ENCODE data around the gene PLD2. TPM values are rescaled to one million over a fixed set of nuclear protein-coding genes. Genes with fewer than 3 reads are reported as not detected.

Gene PLD2
- total and polyA plus RNA-seq, 10 of the 15 experiments (the other 5 are each of a cell fraction or from before 2014, with no cell fraction given), result 0.71 to 16.5 (median 7.0) TPM

DNA sequence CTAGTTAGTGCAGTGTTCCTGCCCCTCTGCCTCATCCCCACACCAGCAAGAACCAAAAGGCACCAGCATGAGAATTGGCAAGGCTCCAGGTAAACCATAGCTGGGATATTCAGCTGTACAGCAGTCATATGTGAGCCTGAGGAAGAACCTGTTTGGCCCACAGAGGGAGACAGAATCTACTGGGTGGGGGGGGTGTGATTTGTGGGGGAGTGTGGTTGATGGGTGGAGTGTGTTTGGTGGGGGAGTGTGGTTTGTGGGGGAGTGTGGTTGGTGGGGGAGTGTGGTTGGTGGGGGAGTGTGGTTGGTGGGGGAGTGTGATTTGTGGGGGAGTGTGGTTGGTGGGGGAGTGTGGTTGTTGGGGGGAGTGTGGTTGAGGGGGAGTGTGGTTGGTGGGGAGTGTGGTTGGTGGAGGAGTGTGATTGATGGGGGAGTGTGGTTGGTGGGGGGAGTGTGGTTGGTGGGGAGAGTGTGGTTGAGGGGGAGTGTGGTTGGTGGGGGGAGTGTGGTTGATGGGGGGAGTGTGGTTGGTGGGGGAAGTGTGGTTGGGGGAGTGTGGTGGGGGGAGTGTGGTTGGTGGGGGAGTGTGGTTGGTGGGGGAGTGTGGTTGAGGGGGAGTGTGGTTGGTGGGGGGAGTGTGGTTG is 45.7 kb downstream of the PLD2 start:
- H3K79me2 ChIP-seq (ENCODE audit: control insufficient read depth, insufficient read depth, low read length), result no peaks in the 10 kb centered on the region; the same call in none of the 2 replicates
- no peak for ATAC-seq

DNA sequence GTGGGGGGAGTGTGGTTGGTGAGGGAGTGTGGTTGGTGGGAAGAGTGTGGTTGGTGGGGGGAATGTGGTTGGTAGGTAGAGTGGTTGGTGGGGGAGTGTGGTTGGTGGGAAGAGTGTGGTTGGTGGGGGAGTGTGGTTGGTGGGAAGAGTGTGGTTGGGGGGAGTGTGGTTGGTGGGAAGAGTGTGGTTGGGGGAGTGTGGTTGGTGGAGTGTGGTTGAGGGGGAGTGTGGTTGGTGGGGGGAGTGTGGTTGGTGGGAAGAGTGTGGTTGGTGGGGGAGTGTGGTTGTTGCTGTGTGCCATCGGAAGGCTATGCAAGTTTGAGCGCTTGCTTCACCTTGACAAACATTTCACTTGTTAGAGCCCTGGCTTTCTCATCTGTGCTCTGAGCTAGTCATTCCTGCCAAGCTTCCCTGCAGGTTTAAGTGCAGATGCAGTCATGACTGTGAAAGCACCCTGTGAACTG is 46.3 kb downstream of the PLD2 start:
- intact Hi-C loops (cut with micrococcal nuclease; ENCODE audit: unreplicated experiment), result no loop called here
- no peak for DNase-seq (ENCODE audit: low read depth, low spot score)
- 79% methylated on average over 2 of the region's 2 CpGs for WGBS (ENCODE audit: insufficient coverage, insufficient replicate concordance, low lambda C conversion rate, missing lambda C conversion rate)

More for the DNA sequence above, 45.7 kb downstream of the PLD2 start:
- ChIA-PET CTCF (no interaction called here), SMC1A (ENCODE audit: uncharacterized antibody, unreplicated experiment) (no interaction called here), POLR2A (no interaction called here), RAD21 (ENCODE audit: unreplicated experiment) (no interaction called here)
- no TSS peak for BruUV-seq (replicated peaks)
- no peaks in the 10 kb centered on the region for H3K9me3 ChIP-seq (replicated peaks; ENCODE audit: control insufficient read depth, insufficient read depth, low read length)
- H3K4me3 ChIP-seq, result no peak overlapping the region
- no peak overlapping the region for H3K4me2 ChIP-seq (ENCODE audit: control insufficient read depth, insufficient read depth)
- intact Hi-C loops (cut with micrococcal nuclease; ENCODE audit: unreplicated experiment), result no loop called here
- FAIRE-seq (no peak), DNase-seq (ENCODE audit: low read depth, low spot score) (no peak)
- H3K4me1 ChIP-seq (ENCODE audit: control insufficient read depth, insufficient read depth, low read length), result no peaks in the 10 kb centered on the region
- TF ChIP-seq NFYA (IDR thresholded peaks at IDR 0.05; ENCODE audit: borderline replicate concordance, low read depth, low read length) (no peak), BMI1 (IDR thresholded peaks at IDR 0.05; ENCODE audit: borderline replicate concordance) (no peak), NR2C1 (IDR thresholded peaks at IDR 0.05) (no peak)
- TF ChIP-seq, protein P1, sequence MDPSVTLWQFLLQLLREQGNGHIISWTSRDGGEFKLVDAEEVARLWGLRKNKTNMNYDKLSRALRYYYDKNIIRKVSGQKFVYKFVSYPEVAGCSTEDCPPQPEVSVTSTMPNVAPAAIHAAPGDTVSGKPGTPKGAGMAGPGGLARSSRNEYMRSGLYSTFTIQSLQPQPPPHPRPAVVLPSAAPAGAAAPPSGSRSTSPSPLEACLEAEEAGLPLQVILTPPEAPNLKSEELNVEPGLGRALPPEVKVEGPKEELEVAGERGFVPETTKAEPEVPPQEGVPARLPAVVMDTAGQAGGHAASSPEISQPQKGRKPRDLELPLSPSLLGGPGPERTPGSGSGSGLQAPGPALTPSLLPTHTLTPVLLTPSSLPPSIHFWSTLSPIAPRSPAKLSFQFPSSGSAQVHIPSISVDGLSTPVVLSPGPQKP (IDR thresholded peaks at IDR 0.05; ENCODE audit: low read depth, low read length), result no peak
- H3K9ac ChIP-seq (ENCODE audit: control insufficient read depth, insufficient read depth, low read length), result no peak overlapping the region
- H2AFZ ChIP-seq (ENCODE audit: control insufficient read depth, low read depth, low read length), result no peak overlapping the region
- peaks cover 2% of the 10 kb centered on the region; the same call in 1 of the 2 replicates for H4K20me1 ChIP-seq (ENCODE audit: control insufficient read depth, insufficient read depth)
- in situ Hi-C loops (cut with MboI), result no loop called here
- H3K27me3 ChIP-seq (replicated peaks in 1 of 2; ENCODE audit: control insufficient read depth in 2 of 2, insufficient read depth in 2 of 2, low read length in 1 of 2), result no peaks in the 10 kb centered on the region
- H3K36me3 ChIP-seq (ENCODE audit: control insufficient read depth in 2 of 2, insufficient read depth in 2 of 2, low read length in 1 of 2), result peaks cover 1 to 3% of the 10 kb centered on the region in 2 experiments; a peak in 2 of 4 replicates
- H3K27ac ChIP-seq (ENCODE audit: control insufficient read depth, insufficient read depth), result no peak overlapping the region

More for the DNA sequence above, 46.3 kb downstream of the PLD2 start:
- Histone ChIP-seq H3K36me3 (ENCODE audit: control insufficient read depth in 2 of 2, insufficient read depth in 2 of 2, low read length in 1 of 2) (peaks cover 1 to 3% of the 10 kb centered on the region in 2 experiments; a peak in 2 of 4 replicates), H3K27me3 (replicated peaks in 1 of 2; ENCODE audit: control insufficient read depth in 2 of 2, insufficient read depth in 2 of 2, low read length in 1 of 2) (no peaks in the 10 kb centered on the region), H3K9me3 (replicated peaks; ENCODE audit: control insufficient read depth, insufficient read depth, low read length) (no peaks in the 10 kb centered on the region), H3K4me2 (ENCODE audit: control insufficient read depth, insufficient read depth) (no peak overlapping the region), H2AFZ (ENCODE audit: control insufficient read depth, low read depth, low read length) (no peak overlapping the region), H3K4me3 (no peak overlapping the region), H4K20me1 (ENCODE audit: control insufficient read depth, insufficient read depth) (peaks cover 2% of the 10 kb centered on the region; the same call in 1 of the 2 replicates), H3K9ac (ENCODE audit: control insufficient read depth, insufficient read depth, low read length) (no peak overlapping the region), H3K4me1 (ENCODE audit: control insufficient read depth, insufficient read depth, low read length) (no peaks in the 10 kb centered on the region), H3K79me2 (ENCODE audit: control insufficient read depth, insufficient read depth, low read length) (no peaks in the 10 kb centered on the region; the same call in none of the 2 replicates), H3K27ac (ENCODE audit: control insufficient read depth, insufficient read depth) (no peak overlapping the region)
- RAD21 ChIA-PET (ENCODE audit: unreplicated experiment), result no interaction called here
- in situ Hi-C loops (cut with MboI), result no loop called here
- POLR2A ChIA-PET, result no interaction called here
- CTCF ChIA-PET, result no interaction called here
- FAIRE-seq, result no peak
- SMC1A ChIA-PET (ENCODE audit: uncharacterized antibody, unreplicated experiment), result no interaction called here
- TF ChIP-seq YY1 (IDR thresholded peaks at IDR 0.05; ENCODE audit: low read depth, low read length) (no peak), EED (IDR thresholded peaks at IDR 0.05; ENCODE audit: low read depth) (peak; percentile 44), YBX1 (IDR thresholded peaks at IDR 0.05) (no peak), CBX3 (IDR thresholded peaks at IDR 0.05; ENCODE audit: borderline replicate concordance, low read depth) (no peak), BHLHE40 (IDR thresholded peaks at IDR 0.05; ENCODE audit: borderline replicate concordance in 1 of 2, low read depth in 2 of 2, low read length in 1 of 2) (no peak), DPF2 (IDR thresholded peaks at IDR 0.05) (no peak), RUNX3 (IDR thresholded peaks at IDR 0.05; ENCODE audit: low read length) (peak; percentile 88), POLR2AphosphoS5 (IDR thresholded peaks at IDR 0.05; ENCODE audit: low read length) (no peak), SREBF2 (IDR thresholded peaks at IDR 0.05; ENCODE audit: low read length) (no peak), EGR1 (IDR thresholded peaks at IDR 0.05; ENCODE audit: borderline replicate concordance in 1 of 2, low read depth in 2 of 2, low read length in 2 of 2) (0 out of 3 replicates have a peak, but pooled peaks of 1 of the 2 experiments have one; percentile 8), HDAC6 (IDR thresholded peaks at IDR 0.05; ENCODE audit: unreplicated experiment) (no peak)
- TF ChIP-seq, protein P2, sequence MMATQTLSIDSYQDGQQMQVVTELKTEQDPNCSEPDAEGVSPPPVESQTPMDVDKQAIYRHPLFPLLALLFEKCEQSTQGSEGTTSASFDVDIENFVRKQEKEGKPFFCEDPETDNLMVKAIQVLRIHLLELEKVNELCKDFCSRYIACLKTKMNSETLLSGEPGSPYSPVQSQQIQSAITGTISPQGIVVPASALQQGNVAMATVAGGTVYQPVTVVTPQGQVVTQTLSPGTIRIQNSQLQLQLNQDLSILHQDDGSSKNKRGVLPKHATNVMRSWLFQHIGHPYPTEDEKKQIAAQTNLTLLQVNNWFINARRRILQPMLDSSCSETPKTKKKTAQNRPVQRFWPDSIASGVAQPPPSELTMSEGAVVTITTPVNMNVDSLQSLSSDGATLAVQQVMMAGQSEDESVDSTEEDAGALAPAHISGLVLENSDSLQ (IDR thresholded peaks at IDR 0.05), result no peak
- BruUV-seq (replicated peaks), result no TSS peak
- no peak for ATAC-seq
